ENCODE data around the gene SNX9. TPM values are rescaled to one million over a fixed set of nuclear protein-coding genes. Genes with fewer than 3 reads are reported as not detected.

Gene SNX9
- total RNA-seq, 1 donor from 2014 or later: 67.3 TPM

GRCh38 chr6:157981132-157981394 lies 158.0 kb downstream of the SNX9 start:
- DNase-seq (ENCODE audit: low read depth): no peak
- TF ChIP-seq CTCF (IDR thresholded peaks at IDR 0.05; ENCODE audit: insufficient read depth, low read length, poor library complexity, severe bottlenecking): no peak

GRCh38 chr6:157981395-157982101 lies 158.5 kb downstream of the SNX9 start, which contains the start of gene SYNJ2:
Gene SYNJ2, plus strand, starts transcription at chr6:157981863. Its CDS starts 99 bp downstream, at chr6:157981962.
- H3K27me3 ChIP-seq (ENCODE audit: control insufficient read depth, insufficient read depth, low read length): no peaks in the 10 kb centered on the region
- TF ChIP-seq CTCF (IDR thresholded peaks at IDR 0.05; ENCODE audit: insufficient read depth, low read length, poor library complexity, severe bottlenecking): peak; percentile 51
- no peaks in the 10 kb centered on the region for H3K36me3 ChIP-seq (ENCODE audit: control insufficient read depth, insufficient read depth, low read length)
- no peak for DNase-seq (ENCODE audit: low read depth)
- H3K4me3 ChIP-seq (ENCODE audit: low read depth, low read length): peak within 1 kb of the TSS; percentile 88

More at GRCh38 chr6:157981132-157981394, 158.0 kb downstream of the SNX9 start:
- Histone ChIP-seq H3K4me3 (ENCODE audit: low read depth, low read length) (peak overlapping the region; percentile 88), H3K36me3 (ENCODE audit: control insufficient read depth, insufficient read depth, low read length) (no peaks in the 10 kb centered on the region), H3K27me3 (ENCODE audit: control insufficient read depth, insufficient read depth, low read length) (no peaks in the 10 kb centered on the region)

GRCh38 chr6:157982102-157982562 lies 159.1 kb downstream of the SNX9 start:
- Histone ChIP-seq H3K4me3 (ENCODE audit: low read depth, low read length) (peak overlapping the region; percentile 88), H3K36me3 (ENCODE audit: control insufficient read depth, insufficient read depth, low read length) (no peaks in the 10 kb centered on the region), H3K27me3 (ENCODE audit: control insufficient read depth, insufficient read depth, low read length) (no peaks in the 10 kb centered on the region)
- TF ChIP-seq CTCF (IDR thresholded peaks at IDR 0.05; ENCODE audit: insufficient read depth, low read length, poor library complexity, severe bottlenecking): no peak
- DNase-seq (ENCODE audit: low read depth): no peak

- TF ChIP-seq CTCF (IDR thresholded peaks at IDR 0.05; ENCODE audit: insufficient read depth, low read length, poor library complexity, severe bottlenecking): peak; percentile 38
- H3K36me3 ChIP-seq (ENCODE audit: control insufficient read depth, insufficient read depth, low read length): no peaks in the 10 kb centered on the region
- H3K4me3 ChIP-seq (ENCODE audit: low read depth, low read length): peak overlapping the region; percentile 88
- DNase-seq (ENCODE audit: low read depth): no peak
- H3K27me3 ChIP-seq (ENCODE audit: control insufficient read depth, insufficient read depth, low read length): no peaks in the 10 kb centered on the region
These were observed 159.7 kb downstream of the SNX9 start for GRCh38 chr6:157982563-157983405.

- DNase-seq (ENCODE audit: low read depth): no peak
- H3K4me3 ChIP-seq (ENCODE audit: low read depth, low read length): peak overlapping the region; percentile 88
These were observed 160.5 kb downstream of the SNX9 start for GRCh38 chr6:157983406-157984119.

More at GRCh38 chr6:157983406-157984119, 160.5 kb downstream of the SNX9 start:
- no peak for TF ChIP-seq CTCF (IDR thresholded peaks at IDR 0.05; ENCODE audit: insufficient read depth, low read length, poor library complexity, severe bottlenecking)
- Histone ChIP-seq H3K27me3 (ENCODE audit: control insufficient read depth, insufficient read depth, low read length) (no peaks in the 10 kb centered on the region), H3K36me3 (ENCODE audit: control insufficient read depth, insufficient read depth, low read length) (no peaks in the 10 kb centered on the region)
